ENCODE data around the gene TPP1.

The TPP1 gene

GRCh38 chr11:6619004-6619745 lies at the start of gene TPP1:
TPP1 (minus strand) TSS chr11:6619422; CDS start chr11:6619400, 22 bp downstream.
- Histone ChIP-seq H3K36me3 (ENCODE audit: control insufficient read depth, low read depth, low read length) (peaks cover 2% of the 10 kb centered on the region), H3K4me1 (ENCODE audit: control insufficient read depth, low read depth, low read length) (peaks cover 8% of the 10 kb centered on the region), H3K27me3 (ENCODE audit: control insufficient read depth, insufficient read depth, low read length) (no peaks in the 10 kb centered on the region), H3K9me3 (ENCODE audit: control insufficient read depth, low read depth, low read length) (no peaks in the 10 kb centered on the region), H3K9ac (ENCODE audit: low read length) (peak within 1 kb of the TSS; percentile 64), H3K27ac (ENCODE audit: low read length) (no peak within 1 kb of the TSS), H3K4me3 (ENCODE audit: low read length) (peak within 1 kb of the TSS; percentile 86)

GRCh38 chr11:6667733-6668374 lies 48.6 kb upstream of the TPP1 start:
- Histone ChIP-seq H3K4me3 (ENCODE audit: low read length) (no peak overlapping the region), H3K4me1 (ENCODE audit: control insufficient read depth, low read depth, low read length) (no peaks in the 10 kb centered on the region), H3K9me3 (ENCODE audit: control insufficient read depth, low read depth, low read length) (no peaks in the 10 kb centered on the region), H3K27ac (ENCODE audit: low read length) (no peak overlapping the region), H3K36me3 (ENCODE audit: control insufficient read depth, low read depth, low read length) (no peaks in the 10 kb centered on the region), H3K27me3 (ENCODE audit: control insufficient read depth, insufficient read depth, low read length) (no peaks in the 10 kb centered on the region), H3K9ac (ENCODE audit: low read length) (no peak overlapping the region)

- Histone ChIP-seq H3K4me1 (ENCODE audit: control insufficient read depth, low read depth, low read length) (no peaks in the 10 kb centered on the region), H3K9ac (ENCODE audit: low read length) (no peak overlapping the region), H3K36me3 (ENCODE audit: control insufficient read depth, low read depth, low read length) (no peaks in the 10 kb centered on the region), H3K27me3 (ENCODE audit: control insufficient read depth, insufficient read depth, low read length) (no peaks in the 10 kb centered on the region), H3K27ac (ENCODE audit: low read length) (no peak overlapping the region), H3K9me3 (ENCODE audit: control insufficient read depth, low read depth, low read length) (no peaks in the 10 kb centered on the region), H3K4me3 (ENCODE audit: low read length) (no peak overlapping the region)
These were observed 47.3 kb upstream of the TPP1 start for GRCh38 chr11:6666302-6667183.

- H3K9me3 ChIP-seq (ENCODE audit: control insufficient read depth, low read depth, low read length), result no peaks in the 10 kb centered on the region
- H3K9ac ChIP-seq (ENCODE audit: low read length), result no peak overlapping the region
- no peak overlapping the region for H3K27ac ChIP-seq (ENCODE audit: low read length)
- no peaks in the 10 kb centered on the region for H3K36me3 ChIP-seq (ENCODE audit: control insufficient read depth, low read depth, low read length)
- H3K4me1 ChIP-seq (ENCODE audit: control insufficient read depth, low read depth, low read length), result no peaks in the 10 kb centered on the region
- no peak overlapping the region for H3K4me3 ChIP-seq (ENCODE audit: low read length)
- H3K27me3 ChIP-seq (ENCODE audit: control insufficient read depth, insufficient read depth, low read length), result no peaks in the 10 kb centered on the region
These were observed 45.3 kb upstream of the TPP1 start for GRCh38 chr11:6664551-6664950.

- Histone ChIP-seq H3K9me3 (ENCODE audit: control insufficient read depth, low read depth, low read length) (no peaks in the 10 kb centered on the region), H3K4me1 (ENCODE audit: control insufficient read depth, low read depth, low read length) (no peaks in the 10 kb centered on the region), H3K27ac (ENCODE audit: low read length) (no peak overlapping the region), H3K9ac (ENCODE audit: low read length) (no peak overlapping the region), H3K27me3 (ENCODE audit: control insufficient read depth, insufficient read depth, low read length) (no peaks in the 10 kb centered on the region), H3K36me3 (ENCODE audit: control insufficient read depth, low read depth, low read length) (no peaks in the 10 kb centered on the region), H3K4me3 (ENCODE audit: low read length) (no peak overlapping the region)
These were observed 44.7 kb upstream of the TPP1 start for GRCh38 chr11:6663794-6664469.

GRCh38 chr11:6660712-6661111 lies 41.5 kb upstream of the TPP1 start:
- peaks cover 9% of the 10 kb centered on the region for H3K4me1 ChIP-seq (ENCODE audit: control insufficient read depth, low read depth, low read length)
- no peak overlapping the region for H3K27ac ChIP-seq (ENCODE audit: low read length)
- H3K9me3 ChIP-seq (ENCODE audit: control insufficient read depth, low read depth, low read length), result no peaks in the 10 kb centered on the region
- no peak overlapping the region for H3K9ac ChIP-seq (ENCODE audit: low read length)
- H3K36me3 ChIP-seq (ENCODE audit: control insufficient read depth, low read depth, low read length), result no peaks in the 10 kb centered on the region
- H3K4me3 ChIP-seq (ENCODE audit: low read length), result no peak overlapping the region
- H3K27me3 ChIP-seq (ENCODE audit: control insufficient read depth, insufficient read depth, low read length), result peaks cover 17% of the 10 kb centered on the region

- Histone ChIP-seq H3K9ac (ENCODE audit: low read length) (no peak overlapping the region), H3K4me1 (ENCODE audit: control insufficient read depth, low read depth, low read length) (peaks cover 9% of the 10 kb centered on the region), H3K4me3 (ENCODE audit: low read length) (no peak overlapping the region), H3K9me3 (ENCODE audit: control insufficient read depth, low read depth, low read length) (no peaks in the 10 kb centered on the region), H3K27me3 (ENCODE audit: control insufficient read depth, insufficient read depth, low read length) (peaks cover 25% of the 10 kb centered on the region), H3K27ac (ENCODE audit: low read length) (no peak overlapping the region), H3K36me3 (ENCODE audit: control insufficient read depth, low read depth, low read length) (no peaks in the 10 kb centered on the region)
These were observed 39.4 kb upstream of the TPP1 start for GRCh38 chr11:6658647-6659046.

- no peaks in the 10 kb centered on the region for H3K36me3 ChIP-seq (ENCODE audit: control insufficient read depth, low read depth, low read length)
- H3K4me1 ChIP-seq (ENCODE audit: control insufficient read depth, low read depth, low read length), result peaks cover 9% of the 10 kb centered on the region
- no peak overlapping the region for H3K9ac ChIP-seq (ENCODE audit: low read length)
- H3K27me3 ChIP-seq (ENCODE audit: control insufficient read depth, insufficient read depth, low read length), result peaks cover 29% of the 10 kb centered on the region
- H3K4me3 ChIP-seq (ENCODE audit: low read length), result no peak overlapping the region
- H3K9me3 ChIP-seq (ENCODE audit: control insufficient read depth, low read depth, low read length), result no peaks in the 10 kb centered on the region
- no peak overlapping the region for H3K27ac ChIP-seq (ENCODE audit: low read length)
These were observed 38.1 kb upstream of the TPP1 start for GRCh38 chr11:6657346-6657745.

- H3K27me3 ChIP-seq (ENCODE audit: control insufficient read depth, insufficient read depth, low read length), result peaks cover 29% of the 10 kb centered on the region
- H3K27ac ChIP-seq (ENCODE audit: low read length), result no peak overlapping the region
- H3K9ac ChIP-seq (ENCODE audit: low read length), result no peak overlapping the region
- H3K36me3 ChIP-seq (ENCODE audit: control insufficient read depth, low read depth, low read length), result no peaks in the 10 kb centered on the region
- H3K9me3 ChIP-seq (ENCODE audit: control insufficient read depth, low read depth, low read length), result no peaks in the 10 kb centered on the region
- peak overlapping the region; percentile 58 for H3K4me3 ChIP-seq (ENCODE audit: low read length)
- peaks cover 9% of the 10 kb centered on the region for H3K4me1 ChIP-seq (ENCODE audit: control insufficient read depth, low read depth, low read length)
These were observed 37.7 kb upstream of the TPP1 start for GRCh38 chr11:6656936-6657335.

- no peaks in the 10 kb centered on the region for H3K36me3 ChIP-seq (ENCODE audit: control insufficient read depth, low read depth, low read length)
- peaks cover 9% of the 10 kb centered on the region for H3K4me1 ChIP-seq (ENCODE audit: control insufficient read depth, low read depth, low read length)
- no peak overlapping the region for H3K27ac ChIP-seq (ENCODE audit: low read length)
- H3K9me3 ChIP-seq (ENCODE audit: control insufficient read depth, low read depth, low read length), result no peaks in the 10 kb centered on the region
- H3K9ac ChIP-seq (ENCODE audit: low read length), result no peak overlapping the region
- peak overlapping the region; percentile 58 for H3K4me3 ChIP-seq (ENCODE audit: low read length)
- peaks cover 29% of the 10 kb centered on the region for H3K27me3 ChIP-seq (ENCODE audit: control insufficient read depth, insufficient read depth, low read length)
These were observed 37.3 kb upstream of the TPP1 start for GRCh38 chr11:6656584-6656915.
